HCT116 (cell line): ENCODE results near the gene ABHD4. TPM values are rescaled to one million over a fixed set of nuclear protein-coding genes. Genes with fewer than 3 reads are reported as not detected.

Experiments used
- ATAC-seq: fragments of 200-7000 bp; cut with Tn5 transposase; 2 replicates; pipeline ENCODE4 v1.9.1; 2020; ENCODE audit warnings: mild to moderate bottlenecking, moderate library complexity
- BruUV-seq: library from RNA; stranded (reverse); fragments of 400-500 nt; replicated peaks from 2 replicates; lab custom pipeline; 2021; lab: Mats Ljungman, UMichigan
- CTCF ChIA-PET: fragments of 300-600 bp; sonication (Branson Sonifier 250); formaldehyde crosslinking; loops from one replicate; lab custom pipeline; 2021; ENCODE audit warnings: antibody characterized with exemption; lab: Charles Lee
- POLR2A ChIA-PET: fragments of 300-600, 350-600 bp; sonication (Branson Sonifier 250); formaldehyde crosslinking; loops from one replicate; lab custom pipeline; 2021; ENCODE audit warnings: antibody characterized with exemption; lab: Charles Lee
- RAD21 ChIA-PET, 2 experiments: fragments of 300-600 bp; sonication (Branson Sonifier 250); formaldehyde crosslinking; loops; one replicate each; lab custom pipeline; 2023; ENCODE audit warnings: low total read pairs in 2 of 2; ENCODE audit not compliant: uncharacterized antibody in 2 of 2, unreplicated experiment in 2 of 2, low non-redundant PET in 1 of 2; lab: Charles Lee
- DNase-seq: peaks from one replicate; pipeline ENCODE4 v3.0.0-alpha.2; 2010; ENCODE audit warnings: low read depth, low spot score
- H2AFZ ChIP-seq: fragments of 200-600 bp; shearing (Covaris generic), sonication (generic); 2 replicates; pipeline ENCODE4 v1.6.1; 2017; ENCODE audit warnings: low read depth, mixed run types, mixed read lengths, antibody characterized with exemption, low read length; ENCODE audit not compliant: poor library complexity, severe bottlenecking
- H3K27ac ChIP-seq: 2 replicates; pipeline ENCODE4 v1.5.1; 2012; ENCODE audit warnings: low read depth, low read length
- H3K27me3 ChIP-seq: fragments of 200-600 bp; sonication (generic); 2 replicates; pipeline ENCODE4 v1.6.1; 2016; ENCODE audit warnings: mixed run types, low read length, mixed read lengths; ENCODE audit not compliant: insufficient read depth
- H3K36me3 ChIP-seq, 2 experiments: fragments of 200-500 bp in 1 of 2; fragments of 200-600 bp in 1 of 2; sonication (Bioruptor generic) in 1 of 2; sonication (generic) in 1 of 2; 2 replicates each; pipeline versions ENCODE4 v1.5.1 to v1.6.1; 2014 to 2016; ENCODE audit warnings: low read length in 2 of 2, inconsistent platforms in 1 of 2, mixed read lengths in 1 of 2, mixed run types in 1 of 2; ENCODE audit not compliant: insufficient read depth in 2 of 2, control insufficient read depth in 1 of 2
- H3K4me1 ChIP-seq, 2 experiments: fragments of 200-600 bp in 1 of 2; sonication (generic) in 1 of 2; 2 replicates each; pipeline versions ENCODE4 v1.5.1 to v1.6.1; 2012 to 2017; ENCODE audit warnings: low read length in 2 of 2, inconsistent platforms in 1 of 2, mild to moderate bottlenecking in 1 of 2, mixed read lengths in 1 of 2, mixed run types in 1 of 2, moderate library complexity in 1 of 2; ENCODE audit not compliant: insufficient read depth in 2 of 2, control insufficient read depth in 1 of 2
- H3K4me2 ChIP-seq: fragments of 200-600 bp; sonication (generic); 2 replicates; pipeline ENCODE4 v1.6.1; 2017; ENCODE audit warnings: mixed run types, low read length, mixed read lengths
- H3K4me3 ChIP-seq, 2 experiments: fragments of 200-600 bp in 1 of 2; sonication (generic) in 1 of 2; replicated peaks in 1 of 2; 2 replicates each; pipeline ENCODE4 v1.5.1; 2011 to 2016; ENCODE audit warnings: low read length in 2 of 2, control low read depth in 1 of 2, low read depth in 1 of 2, mild to moderate bottlenecking in 1 of 2, mixed read lengths in 1 of 2, mixed run types in 1 of 2
- H3K79me2 ChIP-seq: fragments of 200-600 bp; sonication (generic); 2 replicates; pipeline ENCODE4 v1.6.1; 2017; ENCODE audit warnings: mild to moderate bottlenecking, mixed run types, low read length, moderate library complexity, mixed read lengths; ENCODE audit not compliant: insufficient read depth
- H3K9ac ChIP-seq: fragments of 200-600 bp; sonication (generic); 2 replicates; pipeline ENCODE4 v1.6.1; 2016; ENCODE audit warnings: low read length, mixed read lengths
- H3K9me2 ChIP-seq: fragments of 200-600 bp; sonication (generic), shearing (Covaris generic); 2 replicates; pipeline ENCODE4 v1.6.1; 2017; ENCODE audit warnings: mixed run types, mild to moderate bottlenecking, moderate library complexity; ENCODE audit not compliant: insufficient read depth
- H3K9me3 ChIP-seq, 2 experiments: fragments of 200-500 bp in 1 of 2; fragments of 200-600 bp in 1 of 2; sonication (Bioruptor generic) in 1 of 2; sonication (generic) in 1 of 2; 2 replicates each; pipeline ENCODE4 v1.6.1; 2014 to 2017; ENCODE audit warnings: low read length in 2 of 2, mixed read lengths in 2 of 2, inconsistent platforms in 1 of 2, low read depth in 1 of 2, mild to moderate bottlenecking in 1 of 2, mixed run types in 1 of 2, moderate library complexity in 1 of 2; ENCODE audit not compliant: control insufficient read depth in 1 of 2, insufficient read depth in 1 of 2
- H4K20me1 ChIP-seq: fragments of 200-600 bp; sonication (generic), shearing (Covaris generic); 2 replicates; pipeline ENCODE4 v1.6.1; 2017; ENCODE audit warnings: mixed run types, mild to moderate bottlenecking, moderate library complexity; ENCODE audit not compliant: insufficient read depth
- CEBPB ChIP-seq: IDR thresholded peaks from 2 replicates; pipeline ENCODE4 v1.6.1; 2012; ENCODE audit warnings: low read depth
- ELF1 ChIP-seq: IDR thresholded peaks from 2 replicates; pipeline ENCODE4 v1.6.1; 2012; ENCODE audit warnings: low read depth, borderline replicate concordance
- EZH2 ChIP-seq: fragments of 200-600 bp; sonication (generic); IDR thresholded peaks from 2 replicates; pipeline ENCODE4 v1.6.1; 2017; ENCODE audit warnings: antibody characterized with exemption, mixed run types
- EZH2phosphoT487 ChIP-seq: fragments of 200-600 bp; IDR thresholded peaks from 2 replicates; pipeline ENCODE4 v1.6.1; 2018; ENCODE audit warnings: antibody characterized with exemption, borderline replicate concordance
- JUND ChIP-seq: IDR thresholded peaks from 2 replicates; pipeline ENCODE4 v1.6.1; 2012
- POLR2A ChIP-seq: IDR thresholded peaks from 2 replicates; pipeline ENCODE4 v1.7.0; 2011; ENCODE audit warnings: borderline replicate concordance; ENCODE audit not compliant: insufficient read depth, insufficient read length; ENCODE audit errors: extremely low read depth
- POLR2AphosphoS5 ChIP-seq: IDR thresholded peaks from 2 replicates; pipeline ENCODE4 v1.6.1; 2011; ENCODE audit warnings: mild to moderate bottlenecking, low read depth, low read length, moderate library complexity
- RAD21 ChIP-seq: IDR thresholded peaks from 2 replicates; pipeline ENCODE4 v1.6.1; 2012; ENCODE audit warnings: low read depth, mild to moderate bottlenecking
- SP1 ChIP-seq: IDR thresholded peaks from 2 replicates; pipeline ENCODE4 v1.6.1; 2012; ENCODE audit warnings: low read depth
- ZFX ChIP-seq: fragments of 450-650 bp; IDR thresholded peaks from 2 replicates; pipeline ENCODE4 v1.6.1; 2017
- intact Hi-C: fragments of 100-400 bp; cut with micrococcal nuclease; formaldehyde crosslinking; loops from 2 replicates; pipeline ENCODE4 v1.10.0; 2022
- total RNA-seq: library from RNA; stranded (reverse); gene quantifications from one replicate; pipeline ENCODE4 v1.2.1, GENCODE V29; 2021; ENCODE audit not compliant: unreplicated experiment
- TF ChIP-seq, protein P1 (sequence below): IDR thresholded peaks from 2 replicates; pipeline ENCODE4 v1.6.1; 2012
- TF ChIP-seq, protein P2 (sequence below): IDR thresholded peaks from 2 replicates; pipeline ENCODE4 v1.6.1; 2012
- TF ChIP-seq, protein P3 (sequence below), 3 experiments: fragments of 200-600 bp in 1 of 3; sonication (generic) in 1 of 3; IDR thresholded peaks in 2 of 3; conservative IDR thresholded peaks in 1 of 3; 2 replicates each; pipeline ENCODE4 v1.5.1; 2012 to 2017; ENCODE audit warnings: low read depth in 2 of 3, low read length in 2 of 3, antibody characterized with exemption in 1 of 3, borderline replicate concordance in 1 of 3, control low read depth in 1 of 3, mild to moderate bottlenecking in 1 of 3, mixed read lengths in 1 of 3, mixed run types in 1 of 3, moderate library complexity in 1 of 3; ENCODE audit not compliant: insufficient read depth in 1 of 3

The ABHD4 gene
- total RNA-seq, 1 experiment from 2014 or later: 9.4 TPM

DNA sequence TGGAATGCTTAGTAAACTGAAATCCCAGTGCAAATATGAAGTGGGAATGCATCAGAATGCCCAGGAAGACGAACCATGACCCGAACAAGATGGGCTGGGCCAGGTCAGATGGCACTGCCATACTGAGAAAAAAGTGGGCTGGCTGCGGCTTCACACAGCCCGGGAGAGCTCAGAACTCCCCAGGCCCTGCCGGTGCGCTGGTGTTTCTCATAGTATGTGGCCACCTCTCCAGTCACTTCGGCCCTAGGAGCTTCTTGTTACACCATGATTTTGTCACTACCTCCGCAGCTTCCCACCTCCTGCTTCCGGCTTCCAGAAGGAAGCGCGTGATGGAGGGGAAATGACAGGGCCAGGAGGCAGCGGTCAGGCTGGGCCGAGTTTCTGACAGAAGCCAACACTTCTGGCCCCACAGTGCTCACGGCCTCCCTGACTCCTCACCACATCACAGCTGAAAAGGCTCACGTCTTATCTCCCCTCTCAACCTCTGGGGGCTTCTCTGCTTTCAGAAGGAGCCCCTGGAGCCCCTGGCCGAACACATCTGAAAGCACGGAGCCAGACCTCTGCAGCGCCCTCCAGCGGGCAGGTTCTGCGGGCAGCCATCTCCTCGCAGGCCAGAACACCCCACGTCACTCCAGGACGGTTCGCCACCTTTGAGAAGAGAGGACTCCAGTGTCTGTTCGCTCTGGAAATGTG is 39.7 kb upstream of the ABHD4 start (continued):
- TF ChIP-seq SP1 (no peak), ZFX (no peak), POLR2AphosphoS5 (no peak), JUND (no peak), EZH2phosphoT487 (no peak), EZH2 (no peak), RAD21 (no peak)
- TF ChIP-seq, protein P1, sequence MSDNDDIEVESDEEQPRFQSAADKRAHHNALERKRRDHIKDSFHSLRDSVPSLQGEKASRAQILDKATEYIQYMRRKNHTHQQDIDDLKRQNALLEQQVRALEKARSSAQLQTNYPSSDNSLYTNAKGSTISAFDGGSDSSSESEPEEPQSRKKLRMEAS: no peak

DNA sequence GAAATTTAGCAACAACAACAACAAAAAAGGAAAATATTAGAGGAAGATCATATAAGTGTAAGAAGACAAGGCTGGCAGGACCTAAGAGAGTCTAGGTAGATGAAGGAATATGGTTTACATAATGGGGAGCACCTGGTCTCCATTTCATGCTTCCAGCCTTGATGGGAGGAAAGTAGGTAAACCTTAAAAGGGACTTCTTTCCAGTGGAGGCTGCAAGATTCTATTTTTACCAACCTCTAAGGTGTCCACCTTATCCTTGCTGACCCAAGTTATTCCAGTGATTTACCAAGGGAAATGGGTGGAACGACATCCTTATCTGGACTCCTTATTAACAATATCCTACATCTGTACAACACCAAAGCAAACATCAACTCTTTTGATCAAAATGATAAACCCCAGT is 39.1 kb upstream of the ABHD4 start:
- peaks cover 5 to 24% of the 10 kb centered on the region in 2 experiments for H3K4me1 ChIP-seq
- no peaks in the 10 kb centered on the region for H3K9me2 ChIP-seq
- no peak overlapping the region for H3K9ac ChIP-seq
- TF ChIP-seq ZFX (no peak), POLR2AphosphoS5 (no peak), ELF1 (no peak), EZH2phosphoT487 (no peak), POLR2A (no peak), RAD21 (no peak), CEBPB (no peak)
- TF ChIP-seq, protein P2, sequence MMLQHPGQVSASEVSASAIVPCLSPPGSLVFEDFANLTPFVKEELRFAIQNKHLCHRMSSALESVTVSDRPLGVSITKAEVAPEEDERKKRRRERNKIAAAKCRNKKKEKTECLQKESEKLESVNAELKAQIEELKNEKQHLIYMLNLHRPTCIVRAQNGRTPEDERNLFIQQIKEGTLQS: no peak
- TF ChIP-seq, protein P3, sequence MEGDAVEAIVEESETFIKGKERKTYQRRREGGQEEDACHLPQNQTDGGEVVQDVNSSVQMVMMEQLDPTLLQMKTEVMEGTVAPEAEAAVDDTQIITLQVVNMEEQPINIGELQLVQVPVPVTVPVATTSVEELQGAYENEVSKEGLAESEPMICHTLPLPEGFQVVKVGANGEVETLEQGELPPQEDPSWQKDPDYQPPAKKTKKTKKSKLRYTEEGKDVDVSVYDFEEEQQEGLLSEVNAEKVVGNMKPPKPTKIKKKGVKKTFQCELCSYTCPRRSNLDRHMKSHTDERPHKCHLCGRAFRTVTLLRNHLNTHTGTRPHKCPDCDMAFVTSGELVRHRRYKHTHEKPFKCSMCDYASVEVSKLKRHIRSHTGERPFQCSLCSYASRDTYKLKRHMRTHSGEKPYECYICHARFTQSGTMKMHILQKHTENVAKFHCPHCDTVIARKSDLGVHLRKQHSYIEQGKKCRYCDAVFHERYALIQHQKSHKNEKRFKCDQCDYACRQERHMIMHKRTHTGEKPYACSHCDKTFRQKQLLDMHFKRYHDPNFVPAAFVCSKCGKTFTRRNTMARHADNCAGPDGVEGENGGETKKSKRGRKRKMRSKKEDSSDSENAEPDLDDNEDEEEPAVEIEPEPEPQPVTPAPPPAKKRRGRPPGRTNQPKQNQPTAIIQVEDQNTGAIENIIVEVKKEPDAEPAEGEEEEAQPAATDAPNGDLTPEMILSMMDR (IDR thresholded peaks at IDR 0.05 in 2 of 3, conservative IDR thresholded peaks at IDR 0.05 in 1 of 3; ENCODE audit: borderline replicate concordance in 1 of 3, insufficient read depth in 1 of 3, low read depth in 2 of 3, low read length in 2 of 3): no peak
- no peaks in the 10 kb centered on the region for H3K9me3 ChIP-seq
- no peak overlapping the region for H2AFZ ChIP-seq
- BruUV-seq: no TSS peak
- ATAC-seq: no peak
- H3K79me2 ChIP-seq: no peaks in the 10 kb centered on the region
- no peak for DNase-seq
- ChIA-PET POLR2A (interaction anchor here (1.0 kb wide), 1 partner anchor 30 kb away, joined by 3 read pairs; the partner anchor contains the start of gene DAD1), RAD21 (no interaction called here), CTCF (interaction anchor here (0.7 to 4.3 kb wide), 16 partner anchors 8 to 510 kb away, joined by 3 to 33 read pairs (median 4); partner anchors contain the start of gene DAD1)
- no peak overlapping the region for H3K27ac ChIP-seq
- no peak overlapping the region for H3K4me3 ChIP-seq
- intact Hi-C loops: loop anchor here (5.0 kb wide), 1 partner anchor 498 kb away; the partner anchor contains the start of gene CDH24
- no peaks in the 10 kb centered on the region for H3K27me3 ChIP-seq
- H3K36me3 ChIP-seq: peaks cover 3 to 5% of the 10 kb centered on the region in 2 experiments; a peak in 2 of 4 replicates
- no peaks in the 10 kb centered on the region for H4K20me1 ChIP-seq
- no peak overlapping the region for H3K4me2 ChIP-seq
